ENCODE results near the gene COL9A3.
"Not testable (repeated sequence)": the region's sequence is repeated elsewhere in the genome, so short reads cannot be mapped to it uniquely, and the experiment has no call there.

COL9A3 gene

GRCh38 chr20:62844182-62844581 is 27.3 kb downstream of the COL9A3 start:
- Histone ChIP-seq H4K20me1 (ENCODE audit: low read depth, low read length) (no peaks in the 10 kb centered on the region), H3K36me3 (ENCODE audit: low read length) (no peaks in the 10 kb centered on the region), H3K4me3 (ENCODE audit: insufficient read depth, low read length, poor library complexity, severe bottlenecking) (no peak overlapping the region), H2AFZ (ENCODE audit: low read depth, low read length, severe bottlenecking) (no peak overlapping the region), H3K9me2 (replicated peaks; ENCODE audit: insufficient read depth, low read length) (no peaks in the 10 kb centered on the region), H3K9ac (ENCODE audit: low read length) (no peak overlapping the region), H3K27ac (ENCODE audit: low read depth, low read length) (no peak overlapping the region), H3K4me2 (ENCODE audit: low read depth, low read length, poor library complexity, severe bottlenecking) (no peak overlapping the region), H3K27me3 (ENCODE audit: low read length) (no peaks in the 10 kb centered on the region), H3F3A (ENCODE audit: insufficient read depth) (no peaks in the 10 kb centered on the region), H3K79me2 (ENCODE audit: insufficient read depth, low read length) (no peaks in the 10 kb centered on the region), H3K9me3 (ENCODE audit: insufficient read depth, low read length) (no peaks in the 10 kb centered on the region)
- no peak for TF ChIP-seq EZH2phosphoT487 (conservative IDR thresholded peaks at IDR 0.05; ENCODE audit: low read length)
- TF ChIP-seq CTCF (IDR thresholded peaks at IDR 0.05; ENCODE audit: insufficient read depth, low read length, poor library complexity, severe bottlenecking), result no peak

- H3K4me2 ChIP-seq (ENCODE audit: low read depth, low read length, poor library complexity, severe bottlenecking), result no peak overlapping the region
- no peak overlapping the region for H2AFZ ChIP-seq (ENCODE audit: low read depth, low read length, severe bottlenecking)
- H3K36me3 ChIP-seq (ENCODE audit: low read length), result no peaks in the 10 kb centered on the region
- H3F3A ChIP-seq (ENCODE audit: insufficient read depth), result no peaks in the 10 kb centered on the region
- TF ChIP-seq CTCF (IDR thresholded peaks at IDR 0.05; ENCODE audit: insufficient read depth, low read length, poor library complexity, severe bottlenecking) (no peak), EZH2phosphoT487 (conservative IDR thresholded peaks at IDR 0.05; ENCODE audit: low read length) (no peak)
- no peaks in the 10 kb centered on the region for H3K9me2 ChIP-seq (replicated peaks; ENCODE audit: insufficient read depth, low read length)
- no peak overlapping the region for H3K9ac ChIP-seq (ENCODE audit: low read length)
- no peaks in the 10 kb centered on the region for H4K20me1 ChIP-seq (ENCODE audit: low read depth, low read length)
- no peaks in the 10 kb centered on the region for H3K79me2 ChIP-seq (ENCODE audit: insufficient read depth, low read length)
- no peaks in the 10 kb centered on the region for H3K9me3 ChIP-seq (ENCODE audit: insufficient read depth, low read length)
- H3K4me3 ChIP-seq (ENCODE audit: insufficient read depth, low read length, poor library complexity, severe bottlenecking), result no peak overlapping the region
- no peaks in the 10 kb centered on the region for H3K27me3 ChIP-seq (ENCODE audit: low read length)
- no peak overlapping the region for H3K27ac ChIP-seq (ENCODE audit: low read depth, low read length)
These were observed 28.7 kb downstream of the COL9A3 start for GRCh38 chr20:62845416-62846160.

- H2AFZ ChIP-seq (ENCODE audit: low read depth, low read length, severe bottlenecking), result no peak overlapping the region
- no peaks in the 10 kb centered on the region for H3K79me2 ChIP-seq (ENCODE audit: insufficient read depth, low read length)
- 0 out of 2 replicates have a peak, but pooled peaks cover 3% of the 10 kb centered on the region for H3K36me3 ChIP-seq (ENCODE audit: low read length)
- no peaks in the 10 kb centered on the region for H3K9me2 ChIP-seq (replicated peaks; ENCODE audit: insufficient read depth, low read length)
- no peak overlapping the region for H3K4me2 ChIP-seq (ENCODE audit: low read depth, low read length, poor library complexity, severe bottlenecking)
- no peaks in the 10 kb centered on the region for H3F3A ChIP-seq (ENCODE audit: insufficient read depth)
- no peaks in the 10 kb centered on the region for H4K20me1 ChIP-seq (ENCODE audit: low read depth, low read length)
- no peak overlapping the region for H3K4me3 ChIP-seq (ENCODE audit: insufficient read depth, low read length, poor library complexity, severe bottlenecking)
- H3K9ac ChIP-seq (ENCODE audit: low read length), result no peak overlapping the region
- no peak for TF ChIP-seq EZH2phosphoT487 (conservative IDR thresholded peaks at IDR 0.05; ENCODE audit: low read length)
- no peak for TF ChIP-seq CTCF (IDR thresholded peaks at IDR 0.05; ENCODE audit: insufficient read depth, low read length, poor library complexity, severe bottlenecking)
- no peaks in the 10 kb centered on the region for H3K27me3 ChIP-seq (ENCODE audit: low read length)
- no peak overlapping the region for H3K27ac ChIP-seq (ENCODE audit: low read depth, low read length)
- H3K9me3 ChIP-seq (ENCODE audit: insufficient read depth, low read length), result no peaks in the 10 kb centered on the region
These were observed 29.5 kb downstream of the COL9A3 start for GRCh38 chr20:62846166-62846890.

GRCh38 chr20:62848917-62849316 is 32.1 kb downstream of the COL9A3 start:
- H3K9me2 ChIP-seq (replicated peaks; ENCODE audit: insufficient read depth, low read length); H3K9ac ChIP-seq (ENCODE audit: low read length); H3F3A ChIP-seq (ENCODE audit: insufficient read depth); H4K20me1 ChIP-seq (ENCODE audit: low read depth, low read length); H3K27me3 ChIP-seq (ENCODE audit: low read length); H3K36me3 ChIP-seq (ENCODE audit: low read length); H3K4me2 ChIP-seq (ENCODE audit: low read depth, low read length, poor library complexity, severe bottlenecking); H3K79me2 ChIP-seq (ENCODE audit: insufficient read depth, low read length); H2AFZ ChIP-seq (ENCODE audit: low read depth, low read length, severe bottlenecking); H3K9me3 ChIP-seq (ENCODE audit: insufficient read depth, low read length); H3K4me3 ChIP-seq (ENCODE audit: insufficient read depth, low read length, poor library complexity, severe bottlenecking): not testable (repeated sequence)
- peak overlapping the region; percentile 56 for H3K27ac ChIP-seq (ENCODE audit: low read depth, low read length)

Measured in SU-DHL-6 (cell line).